ENCODE data around the gene KIF26A.

Gene KIF26A

DNA sequence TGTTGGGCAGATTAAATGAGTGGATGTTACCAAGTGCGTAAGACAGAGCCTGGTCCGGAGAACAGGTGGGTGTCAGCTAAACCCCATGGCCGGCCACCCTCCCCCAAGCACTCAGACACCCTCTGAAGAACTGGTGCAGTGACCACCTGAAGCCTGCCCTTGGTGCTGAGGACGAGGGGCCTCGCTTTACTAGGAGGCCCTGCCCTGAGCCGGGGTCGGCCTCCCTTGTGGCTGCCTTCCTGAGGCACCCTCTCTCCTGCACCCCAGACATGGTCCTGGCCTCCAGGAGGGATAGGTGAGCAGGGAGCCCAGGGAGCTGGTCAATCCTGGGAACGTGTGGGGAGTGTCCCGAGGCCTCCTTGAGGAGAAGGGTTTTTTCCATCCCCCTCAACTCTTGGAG lies 4.9 kb upstream of the KIF26A start:
- no peak for DNase-seq

DNA sequence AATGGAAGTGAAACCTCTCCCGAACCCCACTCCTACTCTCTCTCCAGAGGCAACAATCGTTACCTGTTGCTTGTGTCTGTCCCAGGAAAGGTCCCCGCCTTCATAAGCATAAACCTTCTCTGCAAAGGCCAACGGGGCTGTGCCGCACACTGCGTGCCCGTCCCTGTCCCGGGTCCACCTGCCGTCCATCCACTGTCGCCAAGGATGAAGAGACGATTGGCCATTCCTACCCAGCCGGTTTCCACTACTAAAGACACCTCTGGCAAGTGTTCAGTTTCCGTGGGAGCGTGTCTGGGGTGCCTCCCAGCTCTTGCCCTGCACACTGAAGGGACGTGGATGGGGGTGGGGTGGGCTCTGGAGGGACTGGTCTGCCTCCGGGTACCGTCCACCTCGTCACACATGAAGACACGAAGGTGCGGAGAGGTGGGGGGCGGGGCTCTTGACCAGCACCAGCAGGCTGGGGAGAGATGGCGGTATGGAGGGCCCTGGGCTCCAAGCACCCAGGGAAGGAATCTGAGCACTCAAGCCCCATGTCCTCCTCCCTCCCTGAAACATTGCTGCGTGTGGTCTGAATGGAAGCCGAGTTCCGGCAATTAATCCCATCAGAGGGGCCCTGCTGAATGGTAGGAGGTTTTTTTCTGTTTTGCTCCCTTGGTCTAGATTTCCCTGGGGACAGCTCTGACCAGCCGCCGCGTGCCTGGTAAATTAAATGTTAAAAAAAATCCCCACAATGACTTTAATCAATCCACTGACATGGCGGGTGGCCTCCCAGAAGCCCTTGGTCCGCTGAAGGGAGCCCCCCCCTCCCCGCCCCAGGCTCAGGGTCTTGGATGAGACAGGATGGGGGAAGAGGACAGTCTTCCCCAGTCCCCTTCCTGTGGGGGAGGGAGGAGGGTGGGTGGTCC lies 4.1 kb upstream of the KIF26A start:
- DNase-seq, result no peak

DNA sequence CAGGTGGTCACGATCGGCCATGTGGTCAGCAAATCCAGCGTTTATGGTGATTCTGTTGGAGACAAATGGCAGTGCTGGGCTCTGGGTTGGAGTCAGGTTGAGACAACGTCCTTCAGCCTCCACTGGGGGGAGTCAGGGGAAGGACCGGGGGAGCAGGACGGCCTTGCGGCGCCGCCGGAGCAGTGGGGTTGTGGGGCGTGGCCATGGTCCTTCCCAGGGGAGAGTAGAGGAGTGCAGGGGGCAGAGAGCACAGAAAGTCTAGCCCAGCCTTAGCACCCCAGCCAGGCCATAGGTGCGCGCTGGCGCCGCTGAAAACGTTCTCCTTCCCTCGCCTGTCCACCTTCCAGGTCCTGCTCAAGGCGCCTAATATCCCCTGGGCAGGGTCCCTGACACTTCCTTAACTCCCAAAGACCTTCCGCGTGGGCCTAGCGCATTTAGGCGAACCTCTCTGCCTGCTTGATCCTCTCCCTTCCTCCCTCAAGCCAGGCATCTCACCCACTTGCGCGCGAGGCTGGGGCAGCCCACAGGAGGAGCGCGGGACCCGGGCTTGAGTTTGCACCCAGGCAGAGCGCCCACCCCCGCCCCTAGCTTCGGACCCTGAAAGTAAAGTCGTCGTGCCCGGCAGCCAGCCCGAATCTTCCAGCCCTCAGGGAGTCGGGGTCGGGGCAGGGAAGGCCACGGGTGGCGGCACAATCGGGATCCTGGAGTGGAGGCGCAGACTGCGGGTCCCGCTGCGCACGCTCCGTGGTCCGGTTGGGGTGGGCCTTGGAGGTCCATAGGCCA lies 3.1 kb upstream of the KIF26A start:
- no peak for DNase-seq

DNA sequence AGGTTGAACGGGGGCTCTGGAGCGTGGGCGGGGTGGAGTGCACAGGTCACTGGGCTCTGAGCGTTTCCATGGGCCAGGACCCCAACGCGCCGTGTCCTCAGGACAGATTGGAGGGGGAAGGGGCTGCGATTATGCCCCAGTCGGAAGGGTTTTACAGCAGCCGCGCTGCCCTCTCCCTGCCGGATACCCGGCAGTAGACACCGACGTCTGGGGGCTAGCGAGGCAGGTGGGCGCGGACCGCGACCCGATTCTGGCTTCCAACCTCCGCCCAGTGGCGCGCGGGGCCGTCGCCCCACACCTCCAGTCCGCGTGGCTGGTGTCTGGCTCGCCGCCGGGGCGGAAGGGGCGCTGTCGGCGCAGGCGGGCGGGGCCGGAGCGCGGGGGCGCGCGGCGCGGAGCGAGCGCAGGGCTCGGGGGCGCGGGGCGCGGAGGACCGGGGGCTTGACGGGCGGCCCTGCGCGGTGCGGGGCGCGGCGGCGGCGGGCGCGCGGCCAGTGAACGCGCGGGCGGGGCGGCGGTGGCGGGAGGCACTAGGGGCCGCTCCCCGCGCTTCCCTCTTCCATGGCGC lies 2.4 kb upstream of the KIF26A start:
- no peak for DNase-seq

DNA sequence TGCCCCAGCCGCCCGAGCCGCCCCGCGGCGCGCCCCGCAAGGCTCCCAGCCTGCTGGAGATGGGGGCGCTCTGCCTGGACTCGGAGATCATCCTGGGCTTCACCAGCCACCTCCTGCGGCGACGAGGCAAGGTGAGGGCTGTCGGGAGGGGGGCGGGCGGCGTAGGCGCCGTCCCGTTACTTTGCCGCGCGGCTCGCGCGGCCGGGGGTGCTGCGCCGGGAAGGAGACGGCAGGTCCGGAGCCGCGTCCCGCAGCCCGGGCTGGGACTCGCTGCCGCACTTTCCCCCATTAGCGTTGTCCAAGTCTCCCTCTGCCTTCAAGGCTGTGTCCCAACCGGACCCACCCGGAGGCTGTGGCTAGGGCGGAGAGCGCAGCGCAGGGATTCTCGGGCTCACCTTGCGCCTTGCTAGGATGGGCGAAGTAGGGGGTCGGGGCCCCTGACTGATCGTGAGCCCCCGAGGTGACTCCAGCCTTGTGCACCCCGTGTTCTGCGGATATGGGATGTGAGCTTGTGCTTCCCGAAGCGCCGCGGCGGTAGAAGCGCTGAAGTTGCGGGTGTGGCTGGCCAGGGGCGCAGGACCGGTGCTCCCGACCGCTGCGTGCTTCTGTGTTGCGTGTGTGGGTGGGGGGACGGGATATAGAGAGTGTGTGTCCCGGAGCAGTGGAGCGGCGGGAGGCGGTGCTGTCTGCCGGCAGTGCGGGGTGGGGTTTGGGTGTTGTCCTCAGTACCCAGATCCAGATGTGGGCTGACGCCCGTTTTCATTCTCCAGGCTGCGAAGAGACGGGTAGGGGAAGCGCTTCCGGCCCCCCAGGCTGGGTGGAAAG lies 1.7 kb upstream of the KIF26A start:
- DNase-seq, result no peak

DNA sequence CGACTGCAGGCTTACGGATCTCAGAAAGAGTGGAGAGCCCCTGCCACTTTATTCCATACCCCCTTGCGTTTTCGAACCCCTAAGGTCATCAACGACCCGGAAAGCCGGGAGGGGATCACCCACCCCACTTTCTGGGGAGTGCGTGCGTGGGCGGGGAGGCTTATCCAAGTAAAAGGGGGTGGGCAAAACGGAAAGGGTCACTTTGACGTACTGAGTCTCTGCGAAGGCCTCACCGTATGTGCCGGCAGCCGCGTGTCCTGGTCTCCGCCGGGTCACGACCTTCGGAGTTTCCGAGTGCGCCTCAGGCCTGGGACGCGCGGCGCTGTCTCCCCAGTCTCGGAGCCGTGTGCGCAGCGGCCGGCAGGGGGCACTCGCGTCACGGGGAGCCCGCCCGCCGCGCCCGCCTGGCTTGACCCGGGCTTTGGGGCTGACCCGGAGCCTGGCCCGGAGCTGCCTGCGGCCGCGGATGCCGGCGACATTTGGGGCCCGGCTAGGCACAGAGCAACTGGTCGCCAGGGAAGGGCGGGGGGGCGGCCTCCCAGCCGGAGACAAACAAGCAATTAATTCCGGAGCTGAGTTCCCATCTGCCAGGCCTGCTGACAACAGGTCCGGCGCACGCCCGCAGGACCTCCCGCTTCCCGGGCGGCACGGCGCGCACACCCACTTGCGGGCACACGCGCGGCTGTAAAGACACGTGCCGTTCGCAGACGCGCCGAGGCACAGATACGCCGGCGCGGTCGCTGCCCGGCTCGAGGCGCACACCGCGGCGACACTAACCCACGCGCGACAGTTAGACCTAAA lies 890 bp upstream of the KIF26A start:
- DNase-seq, result peak; percentile 12

DNA sequence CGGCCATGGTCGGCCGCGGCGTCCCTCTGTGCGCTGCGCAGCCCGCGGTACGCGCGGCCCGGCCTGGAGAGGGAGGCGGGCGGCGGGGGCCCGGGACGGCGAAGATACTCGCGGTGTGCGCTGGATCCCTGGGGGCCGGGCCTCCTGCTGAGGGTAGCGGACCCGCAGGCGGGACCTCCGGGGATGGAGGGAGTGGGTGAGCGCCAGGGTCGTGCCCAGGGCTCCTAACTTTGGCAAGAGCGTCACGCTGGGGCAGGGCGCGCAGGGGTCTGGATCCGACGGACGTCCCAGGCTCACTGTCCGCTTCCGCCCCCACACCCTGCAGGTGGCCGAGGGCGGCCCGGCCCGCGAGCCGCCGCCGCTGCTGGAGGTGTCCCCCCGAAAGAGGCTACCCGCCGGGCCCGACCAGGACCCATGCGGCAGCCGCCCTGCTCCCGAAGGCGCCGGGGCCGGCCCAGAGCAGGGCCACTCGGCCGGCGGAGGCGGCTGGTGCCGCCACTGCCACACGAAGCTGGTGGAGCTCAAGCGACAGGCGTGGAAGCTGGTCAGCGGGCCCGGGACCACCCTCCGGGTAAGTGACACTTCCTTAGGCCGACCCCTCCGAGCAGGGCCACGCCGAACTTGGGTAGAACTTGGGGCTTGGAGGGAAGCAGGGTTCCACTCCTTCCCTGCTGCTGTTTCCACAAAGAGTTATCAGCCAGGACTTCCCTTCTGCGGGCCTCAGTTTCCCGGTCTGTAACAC lies 502 bp downstream of the KIF26A start:
- no peak for DNase-seq

DNA sequence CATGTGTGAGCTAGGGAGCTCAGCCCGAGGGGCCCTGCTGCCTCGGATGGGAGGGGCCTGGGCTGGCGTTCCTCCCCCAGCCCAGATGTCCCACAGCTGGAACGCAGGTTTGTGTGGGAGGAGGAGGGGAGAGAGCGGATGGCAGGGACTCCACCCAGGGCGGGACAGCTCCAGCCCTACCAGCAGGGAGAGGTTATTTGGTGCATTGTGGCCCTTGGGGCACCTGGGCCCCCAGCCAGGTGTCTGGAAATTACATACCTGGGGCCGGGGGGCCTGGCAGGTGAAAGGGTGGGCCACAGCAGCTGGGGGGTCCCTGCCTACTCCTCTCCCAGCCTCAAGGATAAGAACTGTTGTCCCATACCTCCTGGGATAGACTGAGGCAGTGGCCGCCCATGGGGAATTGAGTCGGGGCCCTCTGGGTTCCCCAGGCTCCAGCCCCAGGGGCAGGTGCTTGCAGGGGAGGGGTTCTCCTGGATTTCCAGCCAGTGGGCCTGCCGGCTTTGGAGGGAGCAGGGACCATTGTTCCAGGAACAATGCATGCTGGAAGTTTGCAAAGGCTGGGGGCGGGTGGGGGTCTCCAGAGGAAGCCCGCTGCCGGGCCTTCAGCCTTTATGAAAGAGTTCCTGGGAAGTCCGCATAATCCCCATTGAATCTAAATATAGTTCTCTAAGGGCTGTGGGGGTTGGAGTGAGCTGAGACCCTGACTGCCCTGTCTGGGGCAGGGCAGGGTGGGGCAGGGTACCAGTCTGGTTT lies 1.2 kb downstream of the KIF26A start:
- DNase-seq, result no peak

DNA sequence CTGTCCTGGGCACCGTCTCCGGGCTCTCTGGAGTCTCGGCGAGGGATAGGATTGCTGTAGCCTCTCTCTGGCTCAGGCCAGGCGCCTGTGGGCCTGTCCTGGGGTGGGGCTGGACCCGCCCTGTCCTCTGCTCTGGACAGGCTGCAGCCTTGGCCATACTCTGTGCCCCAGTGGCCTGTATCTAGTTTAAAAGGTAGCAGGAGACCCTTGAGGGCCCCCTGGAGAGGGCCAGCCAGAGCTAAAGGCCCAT lies 1.8 kb downstream of the KIF26A start:
- DNase-seq, result no peak

- DNase-seq, result no peak
Measured at GRCh38 chr14:104140463-104141331, 2.3 kb downstream of the KIF26A start.

GRCh38 chr14:104141621-104142091 lies 3.3 kb downstream of the KIF26A start:
- DNase-seq, result no peak

- DNase-seq, result no peak
Measured at GRCh38 chr14:104142136-104142945, 4.0 kb downstream of the KIF26A start.

GRCh38 chr14:104142946-104143470 lies 4.6 kb downstream of the KIF26A start:
- no peak for DNase-seq

GRCh38 chr14:104143521-104144452 lies 5.4 kb downstream of the KIF26A start:
- no peak for DNase-seq

DNA sequence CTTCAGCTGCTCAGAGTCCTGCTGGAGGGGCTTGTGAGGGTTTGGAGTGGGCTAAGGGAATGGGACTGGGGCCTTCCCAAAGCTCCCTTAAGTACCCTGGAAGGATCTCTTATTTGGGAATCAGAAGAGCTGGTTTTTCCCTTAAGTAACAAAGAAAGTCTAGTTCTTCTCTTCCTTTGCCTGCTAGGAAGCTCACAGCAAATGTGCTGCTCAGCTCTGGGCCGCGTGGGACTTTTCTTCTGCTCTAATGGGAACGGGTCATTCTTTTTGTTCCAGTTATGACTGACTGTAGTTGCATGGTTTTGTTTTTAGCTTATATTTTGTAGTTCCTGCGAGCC lies 6.0 kb downstream of the KIF26A start:
- DNase-seq, result no peak

DNA sequence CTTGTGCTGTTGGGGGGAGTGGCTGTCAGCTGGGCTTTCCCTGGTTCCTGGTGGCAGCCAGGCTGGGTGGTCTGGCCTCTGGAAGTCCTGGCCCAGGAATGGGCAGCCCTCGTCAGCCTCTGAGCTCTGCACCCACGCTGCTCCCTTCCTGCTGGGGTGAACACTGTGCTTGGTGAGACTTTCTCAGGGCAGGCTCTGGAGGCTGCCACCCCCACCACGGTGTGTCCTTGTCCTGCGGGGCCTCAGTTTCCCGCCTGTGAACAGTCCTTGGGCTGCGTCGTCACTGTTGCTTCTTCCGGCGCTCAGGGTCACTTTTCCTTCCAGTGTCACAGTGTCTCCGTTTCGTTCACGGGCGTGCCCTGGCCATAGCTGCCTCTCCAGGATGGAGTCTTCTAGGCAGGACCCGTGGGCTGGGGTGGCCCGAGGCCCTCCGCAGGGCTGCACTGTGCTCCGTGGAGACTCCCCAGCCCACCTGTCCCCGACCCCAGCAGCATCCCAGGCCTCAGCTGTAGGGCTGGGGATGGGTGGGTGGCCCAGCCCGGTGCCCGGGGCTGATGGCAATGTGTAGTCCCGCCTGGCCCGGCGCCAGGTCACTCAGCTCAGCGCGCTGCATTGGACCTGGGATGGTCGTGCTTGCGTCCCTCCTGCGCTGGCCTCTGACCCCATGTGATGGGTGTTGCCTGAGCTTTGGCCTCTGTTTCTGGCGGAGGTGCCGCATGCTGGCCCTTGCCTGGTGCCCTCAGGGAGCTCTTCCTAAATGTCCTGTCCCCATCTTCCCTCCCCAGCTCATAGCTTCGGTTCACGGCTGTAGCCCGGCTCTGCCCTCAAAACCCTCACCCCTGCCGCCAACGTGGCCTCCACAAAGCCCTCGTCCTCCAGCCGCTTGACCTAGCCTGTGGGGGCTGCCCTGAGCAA lies 6.8 kb downstream of the KIF26A start:
- no peak for DNase-seq

Data from CD4-positive, alpha-beta T cell treated with Interferon gamma for 1 hour (primary cell).